Activated CD4-positive, alpha-beta T cell treated with anti-CD3 and anti-CD28 coated beads, Interleukin-10, Interleukin-2, amounts not matched to agents 100 ng/mL and 50 ng/mL, durations not matched to agents 16 hours and 8 hours (primary cell): ENCODE results near the gene SLC25A22.
A peak's percentile ranks its signal among the peaks of the same experiment; 100 is the strongest.

Source experiments
- DNase-seq: peaks from one replicate; pipeline ENCODE4 v3.0.0-alpha.2; 2020

SLC25A22 gene

DNA sequence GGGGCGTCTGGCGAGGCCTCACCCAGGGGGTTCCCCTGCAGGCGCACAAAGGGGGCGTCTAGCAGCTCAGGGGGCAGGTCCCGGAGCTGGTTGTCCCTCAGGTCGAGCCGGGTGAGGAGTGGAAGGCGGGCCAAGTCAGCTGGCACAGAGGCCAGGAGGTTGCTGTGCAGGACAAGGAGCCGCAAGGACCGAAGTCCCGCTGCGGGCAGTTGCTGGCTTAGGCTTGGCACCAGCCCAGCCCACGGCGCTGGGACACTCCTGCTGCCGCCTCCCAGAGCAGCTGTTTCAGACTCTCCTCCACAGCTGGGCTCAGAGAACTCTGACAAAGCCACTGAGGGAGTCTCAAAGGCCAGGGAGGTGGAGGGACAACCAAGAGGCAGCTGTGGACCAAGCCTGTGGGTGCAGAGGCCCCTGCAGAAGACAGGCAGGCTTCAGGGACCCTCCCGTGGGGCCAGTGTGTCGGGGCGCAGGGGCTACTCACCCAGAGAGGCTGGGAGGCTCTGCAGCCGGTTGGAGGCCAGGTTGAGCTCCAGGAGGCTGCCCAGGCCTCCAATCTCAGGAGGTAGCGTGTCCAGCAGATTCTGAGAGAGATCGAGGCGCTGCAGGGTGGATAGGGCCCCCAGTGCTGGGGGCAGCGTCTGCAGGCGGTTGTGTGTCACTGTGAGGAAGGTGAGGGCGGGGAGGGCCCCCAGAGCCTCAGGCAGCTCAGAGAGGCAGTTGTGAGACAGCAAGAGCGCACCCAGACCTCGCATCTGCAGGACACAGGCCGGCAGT lies 4.8 kb upstream of the SLC25A22 start:
- DNase-seq: no peak

DNA sequence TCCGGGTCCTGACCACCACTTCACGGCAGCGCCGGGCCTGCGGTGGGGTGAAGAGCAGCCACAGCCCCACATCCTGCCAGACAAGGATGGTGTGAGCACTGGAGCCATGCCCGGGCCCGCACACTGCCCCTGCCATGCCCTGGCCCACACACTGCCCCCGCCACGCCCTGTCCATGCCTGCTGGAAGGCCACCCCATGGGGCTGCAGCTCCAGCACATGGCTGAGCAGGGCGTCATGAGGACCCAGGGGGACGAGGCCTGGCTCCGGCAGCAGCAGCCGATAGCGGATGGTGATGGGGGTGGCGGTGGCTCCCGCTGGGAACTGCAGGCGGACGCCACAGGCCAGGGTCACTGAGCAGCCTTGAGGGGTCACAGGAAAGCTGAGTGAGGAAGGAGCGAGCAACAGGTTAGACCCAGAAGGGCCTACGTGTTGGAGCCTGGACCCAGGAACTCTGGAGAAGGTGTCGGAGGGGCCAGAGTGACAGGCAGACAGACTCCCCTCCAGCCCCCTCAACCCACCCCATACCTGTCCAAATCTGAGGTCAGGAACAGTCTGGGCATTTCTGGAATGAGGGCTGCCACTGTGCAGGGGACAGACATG lies 4.0 kb upstream of the SLC25A22 start:
- DNase-seq: no peak

DNA sequence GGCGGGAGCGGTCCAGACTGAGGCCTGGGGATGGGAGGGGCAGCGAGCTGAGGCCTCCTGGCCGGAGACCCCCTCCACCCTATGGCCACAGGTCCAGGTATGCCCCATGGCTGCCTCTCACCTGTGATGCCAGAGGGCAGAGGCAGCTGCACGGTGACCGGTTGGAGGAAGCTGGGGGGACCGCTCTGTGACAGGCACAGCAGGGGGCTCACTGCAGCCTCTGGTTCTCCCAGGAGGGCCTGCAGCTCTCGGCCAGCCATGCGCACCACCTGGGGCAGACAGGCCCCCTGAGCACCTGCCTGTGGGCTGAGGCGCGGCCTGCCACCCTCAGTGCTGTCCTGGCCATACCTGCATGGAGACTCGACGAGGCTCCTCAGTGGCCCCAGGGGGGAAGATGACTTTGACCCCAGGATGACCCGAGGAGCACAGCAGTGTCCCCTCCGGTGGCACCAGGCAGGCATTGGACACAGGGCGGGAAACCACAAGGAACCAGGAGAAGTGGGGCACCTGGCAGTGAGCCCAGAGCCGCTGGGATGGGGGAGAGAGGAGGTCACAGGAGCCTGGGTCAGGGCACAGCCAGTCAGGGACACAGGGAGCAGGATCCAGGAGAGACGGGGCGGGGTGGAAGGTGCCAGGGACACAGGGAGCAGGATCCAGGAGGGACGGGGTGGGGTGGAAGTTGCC lies 3.2 kb upstream of the SLC25A22 start:
- no peak for DNase-seq

DNA sequence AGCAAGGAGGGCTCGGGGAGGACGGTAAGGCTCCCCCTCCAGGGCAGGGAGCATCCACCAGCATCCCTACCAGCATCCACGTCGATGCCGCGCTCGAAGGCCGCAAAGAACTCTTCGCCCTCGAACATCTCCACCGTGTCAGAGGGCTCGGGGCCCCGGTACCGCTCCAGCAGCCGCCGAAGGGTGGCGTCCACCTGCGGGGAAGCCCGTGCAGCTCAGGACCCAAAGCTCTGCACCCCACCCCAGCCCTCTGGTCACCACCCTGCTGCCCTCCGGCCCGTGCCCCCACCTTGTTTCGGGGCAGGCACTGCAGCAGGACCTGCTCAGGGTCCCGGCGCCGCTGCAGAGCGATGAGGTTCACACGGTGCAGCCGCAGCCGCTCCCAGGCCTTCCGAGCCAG lies 2.4 kb upstream of the SLC25A22 start:
- no peak for DNase-seq

DNA sequence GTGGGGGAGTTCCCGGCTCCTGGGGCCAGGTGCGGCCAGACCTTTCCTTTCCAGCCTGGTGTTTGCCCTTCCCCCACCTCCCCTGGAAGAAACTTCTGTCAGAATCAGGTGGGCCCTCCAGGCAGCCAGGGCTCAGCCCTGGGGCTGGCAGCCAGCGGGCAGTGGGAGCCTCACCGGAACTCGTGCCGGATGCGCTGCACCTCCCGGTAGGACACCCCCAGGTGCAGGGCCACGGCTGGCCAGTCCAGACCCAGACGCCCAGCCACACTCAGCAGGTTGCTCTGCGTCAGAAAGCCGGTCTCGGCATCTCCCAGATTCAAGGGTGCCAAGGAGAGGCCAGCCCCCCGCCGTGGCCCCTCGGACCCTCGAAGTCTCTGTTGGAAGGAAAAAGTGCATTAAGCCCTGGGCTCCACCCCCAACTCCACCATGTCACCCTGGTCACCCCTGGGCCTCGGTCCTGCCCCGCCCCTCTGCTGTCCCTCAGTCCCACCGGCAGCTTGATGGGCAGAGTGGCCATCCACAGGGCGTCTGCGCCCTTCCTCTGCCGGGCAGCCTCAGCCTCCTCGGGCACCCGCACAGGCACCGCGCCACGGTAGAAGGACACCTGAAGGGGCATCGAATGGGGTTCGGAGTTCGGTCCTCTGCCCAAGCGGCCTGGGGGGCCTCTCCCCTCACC lies 1.7 kb upstream of the SLC25A22 start:
- no peak for DNase-seq

DNA sequence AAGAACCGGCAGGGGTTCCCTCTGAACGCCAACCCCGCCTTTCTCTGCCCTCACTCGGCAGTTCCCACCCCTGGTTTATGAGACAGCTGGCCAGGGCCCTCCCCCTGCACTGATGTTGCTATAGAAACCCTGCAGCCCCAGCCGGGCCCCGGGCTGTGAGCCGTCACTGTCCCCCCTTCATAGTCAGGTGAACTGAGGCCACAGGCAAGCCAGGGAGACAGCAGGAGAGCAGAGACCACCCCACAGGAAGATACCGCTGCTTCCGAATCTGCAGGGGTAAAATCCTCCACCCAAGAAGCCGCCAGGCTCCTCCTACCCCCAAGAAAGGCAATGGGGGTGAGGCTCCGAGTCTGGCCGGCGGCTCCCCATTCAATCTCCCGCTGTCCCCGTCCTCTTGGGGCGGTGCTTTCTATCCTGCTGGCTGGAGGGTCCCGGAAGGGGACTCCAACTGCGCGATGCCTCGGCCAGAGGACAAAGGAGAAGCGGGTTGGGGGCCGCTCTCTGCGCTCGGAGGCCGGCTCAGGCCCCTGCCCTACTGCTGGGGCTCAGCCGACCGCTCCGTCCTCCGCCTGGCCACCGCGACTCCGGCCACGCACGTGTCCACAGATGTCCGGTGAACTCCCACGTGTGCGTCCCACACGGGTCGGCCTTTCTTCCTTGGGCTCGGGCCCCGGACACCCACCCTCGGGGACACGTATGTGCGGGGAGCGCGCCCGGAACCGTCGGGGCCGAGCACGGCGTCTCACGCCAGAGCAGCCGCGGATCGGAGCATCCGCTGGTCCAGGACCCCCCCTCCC lies 587 bp downstream of the SLC25A22 start:
- DNase-seq: peak; percentile 83

DNA sequence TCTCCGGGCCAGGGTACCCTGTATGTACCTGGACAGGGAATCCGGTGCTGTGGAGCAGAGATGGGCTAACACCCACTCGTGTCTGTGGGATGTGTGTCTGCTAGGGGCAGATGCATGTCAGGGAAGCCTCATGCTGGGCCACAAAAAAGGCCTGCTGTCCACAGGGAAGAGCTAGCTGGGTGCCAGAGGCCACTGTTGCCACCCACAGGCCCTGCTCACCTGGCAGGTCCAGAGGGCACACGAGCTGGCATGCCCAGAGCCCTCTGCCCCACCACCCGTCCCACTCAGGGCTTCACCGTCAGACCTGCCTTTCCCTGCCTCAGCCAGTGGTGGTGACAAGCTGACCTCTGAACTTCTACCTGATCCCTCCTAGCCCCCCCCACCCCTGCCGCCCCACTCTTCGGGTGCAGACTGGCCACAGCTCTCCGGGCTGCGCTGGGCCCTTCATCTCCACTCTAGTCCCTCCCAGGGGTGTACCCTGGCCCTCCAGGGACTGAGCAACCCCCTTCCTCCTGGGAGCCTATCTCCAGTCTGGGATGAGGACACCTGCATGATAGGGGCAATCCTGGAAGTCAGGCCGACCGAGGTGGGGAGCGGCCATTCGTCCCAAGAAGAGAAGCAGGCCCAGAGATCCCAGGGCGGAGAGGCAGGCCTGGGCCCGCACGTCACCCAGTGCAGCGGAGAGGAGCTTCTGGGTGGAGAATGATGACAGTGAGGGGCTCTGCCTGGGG lies 1.4 kb downstream of the SLC25A22 start:
- DNase-seq: no peak

DNA sequence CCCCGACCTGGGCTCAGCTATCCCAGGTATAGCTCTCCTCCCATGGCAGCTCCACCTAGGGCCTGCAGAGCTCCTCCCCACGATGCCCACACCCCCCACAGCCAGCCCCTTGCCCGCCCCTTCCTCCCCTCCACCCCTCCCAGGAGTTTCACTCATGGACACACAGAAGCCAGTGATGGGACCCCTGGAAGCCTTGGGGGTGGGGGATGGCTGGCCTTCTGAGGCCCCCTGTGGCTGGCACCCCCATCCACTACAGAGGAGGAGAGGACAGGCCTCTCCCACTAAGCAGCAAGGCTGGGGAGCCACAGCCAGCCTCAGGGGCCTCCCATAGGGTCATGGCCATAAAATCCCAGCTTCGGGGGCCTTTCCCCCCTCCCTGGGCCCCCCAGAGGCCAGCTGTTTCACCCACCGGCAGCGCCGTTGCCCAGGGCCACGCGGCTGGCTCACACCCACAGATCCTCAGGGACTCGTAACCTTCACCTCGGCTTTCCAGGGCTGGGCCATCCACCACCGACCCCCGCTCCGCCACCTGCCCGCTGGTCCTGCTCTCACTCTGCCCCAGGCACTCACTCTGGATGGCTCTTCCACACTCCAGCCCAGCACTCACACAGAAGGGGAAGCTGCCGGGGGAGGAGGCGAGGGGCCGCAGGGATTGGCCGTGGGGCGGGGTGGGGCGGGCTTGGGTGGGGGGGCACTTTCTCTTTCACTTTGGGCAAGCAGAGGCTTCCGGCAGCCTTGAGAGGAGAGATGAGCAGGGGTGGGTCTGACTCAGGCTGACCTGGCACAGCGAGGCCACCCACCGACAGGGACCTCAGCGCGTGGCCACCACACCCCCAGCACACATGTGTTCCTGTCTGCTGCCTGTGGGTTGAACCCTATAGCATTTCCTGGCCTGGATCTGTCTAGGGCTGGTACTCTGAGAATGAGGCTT lies 2.2 kb downstream of the SLC25A22 start:
- peak; percentile 92 for DNase-seq

DNA sequence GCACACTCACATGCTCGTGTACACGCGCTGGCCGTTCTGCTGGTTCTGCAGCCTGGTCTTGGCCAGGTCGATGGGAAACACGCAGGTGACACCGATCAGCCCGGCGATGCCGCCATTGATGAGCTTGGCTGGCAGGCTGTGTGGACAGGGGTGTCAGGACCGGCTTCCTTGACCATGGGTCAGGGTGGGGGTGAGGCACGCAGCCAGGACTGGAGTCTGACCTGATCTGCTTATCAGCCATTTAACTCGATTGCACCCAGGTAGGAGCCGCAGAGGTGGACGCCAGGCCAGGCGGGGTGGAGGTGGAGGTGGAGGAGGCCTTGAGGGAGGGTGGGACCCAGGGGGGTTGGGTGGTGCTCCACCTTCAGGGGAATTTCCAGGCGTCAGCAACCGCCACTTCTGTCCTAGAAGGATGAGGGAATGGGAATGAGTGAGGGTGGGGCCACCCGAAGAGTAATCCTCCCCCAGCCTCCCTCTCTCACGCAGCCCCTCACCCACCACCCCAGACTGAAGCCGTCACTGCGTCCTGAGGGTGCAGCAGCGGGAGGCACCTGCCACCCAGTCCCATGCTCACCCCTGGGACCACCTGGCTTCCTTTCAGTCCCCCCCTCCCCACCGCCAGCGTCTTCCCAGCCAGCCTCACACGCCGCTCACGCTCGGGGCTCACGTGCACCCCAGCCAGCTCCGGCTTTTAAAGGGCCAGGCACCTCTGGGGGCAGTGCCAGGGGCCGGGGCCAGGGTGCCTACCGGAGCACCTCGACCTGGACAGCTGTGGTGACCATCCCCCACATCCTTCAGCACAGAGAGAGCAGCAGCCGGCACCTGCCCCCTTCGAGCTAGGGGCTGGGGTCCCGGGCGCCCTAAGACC lies 3.1 kb downstream of the SLC25A22 start:
- DNase-seq: no peak

DNA sequence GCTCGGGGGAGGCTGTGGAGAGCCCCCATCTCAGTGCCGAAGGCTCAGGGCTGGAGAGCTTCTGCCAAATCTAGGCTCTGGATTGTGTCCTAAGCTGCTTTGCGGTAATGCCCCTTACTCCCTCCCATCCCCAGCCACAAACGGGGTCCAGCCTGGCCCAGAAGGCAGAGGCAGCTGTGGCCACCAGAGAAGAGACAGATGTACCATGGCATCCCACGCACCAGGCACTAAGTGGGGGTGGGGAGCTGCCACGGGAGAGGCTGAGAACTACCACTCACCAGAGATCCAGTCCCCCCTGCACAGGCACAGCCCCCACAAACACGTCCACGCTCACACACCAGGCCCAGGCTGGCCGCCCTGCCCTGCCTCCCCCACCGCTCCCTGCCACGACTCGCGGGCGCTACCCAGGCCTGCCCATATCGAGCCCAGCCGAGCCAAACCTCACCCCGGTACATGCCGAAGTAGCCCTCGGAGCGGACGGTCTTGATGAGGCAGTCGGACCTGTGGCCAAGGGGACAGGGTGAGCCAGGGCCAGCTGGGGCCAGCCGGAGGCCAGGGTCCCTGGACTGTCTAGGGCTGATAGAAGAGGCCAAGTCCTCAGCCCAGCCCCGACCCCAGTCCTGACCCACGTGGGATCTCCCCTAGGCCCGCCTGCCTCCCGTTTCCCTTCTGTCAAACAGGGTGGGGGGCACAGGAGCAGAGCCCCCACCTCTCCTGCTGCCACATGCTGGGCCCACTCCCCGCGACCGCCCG lies 3.9 kb downstream of the SLC25A22 start:
- DNase-seq: no peak

DNA sequence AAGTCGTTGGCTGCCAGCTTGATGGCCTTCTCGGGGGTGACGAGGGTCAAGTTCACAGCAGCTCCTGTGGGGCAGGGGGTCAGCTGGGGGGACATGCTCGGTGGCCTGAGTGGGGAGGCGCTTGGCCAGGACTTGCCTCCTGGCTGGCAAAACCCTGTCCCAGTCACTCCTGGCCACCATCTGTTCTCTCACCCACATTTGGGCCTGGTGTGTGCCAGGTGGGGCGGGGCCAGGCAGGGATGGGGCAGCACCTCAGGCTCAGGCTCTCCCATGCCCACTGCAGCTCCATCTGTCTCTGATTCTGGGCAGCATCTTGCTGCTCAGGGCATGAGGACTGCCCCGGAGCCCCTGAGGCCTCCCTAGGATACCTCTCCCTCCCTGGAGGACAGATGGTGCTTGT lies 4.5 kb downstream of the SLC25A22 start:
- no peak for DNase-seq

DNA sequence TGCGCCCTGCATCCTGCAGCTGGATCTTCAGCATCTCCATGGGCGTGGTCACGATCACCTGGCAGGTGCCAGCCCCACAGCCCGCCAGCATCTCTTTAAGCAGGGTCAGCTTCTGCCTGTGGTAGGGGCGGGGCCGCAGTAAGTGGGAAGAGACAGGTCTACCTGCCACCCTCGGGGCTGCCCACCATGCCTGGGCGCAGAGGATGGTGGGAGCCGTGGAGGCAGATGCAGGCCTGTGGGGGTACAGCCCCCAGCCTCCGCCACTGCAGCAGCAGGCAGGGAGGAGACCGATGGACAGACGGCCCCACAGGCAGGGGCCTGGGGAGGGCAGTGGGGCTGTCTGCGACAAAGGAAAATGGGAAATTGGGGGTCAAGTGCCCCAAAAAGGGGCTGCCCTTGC lies 5.2 kb downstream of the SLC25A22 start:
- no peak for DNase-seq

DNA sequence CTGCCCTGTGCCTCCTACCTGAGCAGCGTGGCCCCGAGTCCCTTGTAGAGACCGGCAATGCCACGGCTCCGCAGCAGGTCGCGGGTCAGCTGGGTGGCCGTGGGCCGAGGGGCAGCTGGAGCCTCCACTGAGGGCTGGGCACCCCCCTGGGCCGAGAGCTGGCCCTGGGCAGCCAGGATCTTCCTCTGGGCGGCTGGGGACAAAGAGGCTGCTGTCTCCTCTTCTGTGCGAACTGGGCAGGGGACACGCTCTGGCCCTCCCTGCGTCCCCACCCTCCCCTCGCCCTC lies 5.6 kb downstream of the SLC25A22 start:
- DNase-seq: no peak

DNA sequence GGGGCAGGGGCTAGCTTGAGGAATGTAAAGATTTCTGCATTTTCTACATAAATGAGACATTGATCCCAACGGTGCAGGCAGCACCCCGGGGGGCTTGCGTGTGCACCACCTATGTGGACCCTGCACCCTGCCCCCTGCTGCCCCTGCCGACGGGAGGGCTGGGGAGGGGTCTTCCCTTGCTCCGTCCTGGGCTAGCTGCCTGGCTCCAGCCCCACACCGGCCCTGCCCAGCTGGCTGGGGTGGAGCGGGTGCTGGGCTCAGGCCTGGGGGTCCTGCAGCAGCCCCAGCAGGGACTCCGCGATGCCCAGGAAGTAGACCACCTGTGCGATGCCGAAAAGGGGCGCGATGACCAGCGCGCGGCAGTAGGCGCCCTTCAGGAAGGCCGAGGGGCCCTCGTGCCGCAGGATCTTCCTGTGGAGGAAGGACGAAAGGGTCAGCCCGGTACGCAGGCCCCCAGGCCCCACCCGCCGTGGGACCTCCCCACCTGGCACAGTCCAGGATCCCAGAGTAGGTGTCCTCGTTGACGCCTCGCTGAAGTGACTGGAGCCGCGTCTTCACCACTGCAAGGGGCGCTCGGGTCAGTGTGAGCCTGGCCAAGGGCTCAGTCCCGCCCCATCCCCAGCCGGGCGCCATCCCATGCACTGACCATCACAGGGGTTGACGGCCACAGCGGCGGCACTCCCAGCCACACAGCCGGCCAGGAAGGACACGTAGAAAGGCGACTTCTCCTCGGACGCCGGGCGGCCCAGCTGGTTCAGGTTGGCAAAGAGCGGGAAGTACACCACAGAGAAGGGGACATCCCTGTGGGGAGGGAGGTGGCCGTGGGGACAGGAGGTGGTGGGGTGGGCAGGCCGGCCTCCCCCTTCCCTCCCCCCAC lies 6.2 kb downstream of the SLC25A22 start:
- no peak for DNase-seq

DNA sequence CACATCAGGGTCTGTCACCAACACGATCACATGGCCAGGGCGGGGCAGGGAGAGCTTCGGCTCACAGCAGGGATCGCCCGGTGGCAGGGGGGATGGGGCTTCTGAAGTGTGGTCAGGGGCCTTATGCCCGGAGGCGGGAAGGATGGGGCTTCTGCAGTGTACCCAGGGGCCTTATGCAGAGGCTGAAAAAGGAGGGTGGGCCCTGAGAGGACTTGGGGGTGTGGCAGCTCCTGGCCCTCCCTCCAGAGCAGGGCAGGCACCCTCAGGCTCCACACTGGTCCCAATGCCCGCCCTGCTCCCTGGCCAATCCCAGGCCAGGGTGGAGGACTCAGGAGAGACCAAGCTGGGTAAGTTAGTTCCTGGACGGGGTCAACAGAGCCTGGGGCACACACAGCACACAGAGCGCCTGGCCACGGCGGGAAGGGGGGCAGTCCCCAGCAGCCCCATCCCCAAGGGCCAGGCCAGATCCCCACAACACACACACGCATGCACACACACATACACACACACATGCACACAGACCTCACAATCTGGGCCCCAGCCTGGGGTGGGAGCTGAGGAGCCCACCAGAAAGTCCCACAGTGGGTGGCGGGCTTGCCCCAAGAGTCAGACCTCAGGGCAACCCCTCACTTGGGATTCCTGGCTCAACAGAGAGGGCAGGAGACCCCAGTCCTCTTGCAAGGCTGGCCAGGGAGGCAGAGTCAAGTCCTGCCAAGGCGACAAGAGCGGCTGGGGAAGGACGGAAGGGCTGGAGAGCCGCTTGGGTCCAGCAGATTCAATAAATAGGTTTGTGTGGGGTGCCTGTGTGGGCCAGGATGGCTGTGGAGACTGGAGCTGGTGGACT lies 7.1 kb downstream of the SLC25A22 start:
- DNase-seq: no peak

DNA sequence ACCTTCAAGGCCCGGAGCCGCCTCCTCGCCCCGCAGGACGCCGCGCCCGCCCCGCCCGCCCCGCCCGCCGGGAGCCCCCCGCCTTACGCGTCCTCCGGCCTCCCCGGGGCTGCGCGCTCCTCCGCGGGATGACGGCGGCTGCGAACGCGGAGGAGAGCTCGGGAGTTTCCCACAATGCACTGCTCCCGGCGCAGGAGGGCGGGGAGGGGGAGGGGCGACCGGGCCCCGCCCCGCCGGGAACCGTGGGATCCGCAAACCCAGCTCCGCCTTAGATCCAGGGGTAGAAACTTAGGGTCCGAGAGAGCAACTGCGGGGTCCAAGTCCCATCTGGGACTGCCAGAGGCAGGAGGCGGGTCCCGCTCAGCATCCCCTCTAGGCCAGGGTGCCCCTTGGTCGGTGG lies 8.1 kb downstream of the SLC25A22 start, which contains the start of gene CEND1:
Gene CEND1 (minus strand): TSS at position 148 of the 400 bp plus-strand sequence. CDS start 1,514 bp downstream, outside the sequence.
- peak; percentile 74 for DNase-seq
